Stimulated activated CD8-positive, alpha-beta memory T cell treated with anti-CD3 and anti-CD28 coated beads, Interleukin-7, amount 100 ng/mL, for 48 hours (primary cell): ENCODE measurements around the gene PAPLN.

Experiments
- DNase-seq, 2 donors: peaks; one replicate each; pipeline ENCODE4 v3.0.0-alpha.2; 2020; ENCODE audit warnings: low read depth in 1 of 2; ENCODE audit errors: extremely low read depth in 1 of 2

The PAPLN gene

DNA sequence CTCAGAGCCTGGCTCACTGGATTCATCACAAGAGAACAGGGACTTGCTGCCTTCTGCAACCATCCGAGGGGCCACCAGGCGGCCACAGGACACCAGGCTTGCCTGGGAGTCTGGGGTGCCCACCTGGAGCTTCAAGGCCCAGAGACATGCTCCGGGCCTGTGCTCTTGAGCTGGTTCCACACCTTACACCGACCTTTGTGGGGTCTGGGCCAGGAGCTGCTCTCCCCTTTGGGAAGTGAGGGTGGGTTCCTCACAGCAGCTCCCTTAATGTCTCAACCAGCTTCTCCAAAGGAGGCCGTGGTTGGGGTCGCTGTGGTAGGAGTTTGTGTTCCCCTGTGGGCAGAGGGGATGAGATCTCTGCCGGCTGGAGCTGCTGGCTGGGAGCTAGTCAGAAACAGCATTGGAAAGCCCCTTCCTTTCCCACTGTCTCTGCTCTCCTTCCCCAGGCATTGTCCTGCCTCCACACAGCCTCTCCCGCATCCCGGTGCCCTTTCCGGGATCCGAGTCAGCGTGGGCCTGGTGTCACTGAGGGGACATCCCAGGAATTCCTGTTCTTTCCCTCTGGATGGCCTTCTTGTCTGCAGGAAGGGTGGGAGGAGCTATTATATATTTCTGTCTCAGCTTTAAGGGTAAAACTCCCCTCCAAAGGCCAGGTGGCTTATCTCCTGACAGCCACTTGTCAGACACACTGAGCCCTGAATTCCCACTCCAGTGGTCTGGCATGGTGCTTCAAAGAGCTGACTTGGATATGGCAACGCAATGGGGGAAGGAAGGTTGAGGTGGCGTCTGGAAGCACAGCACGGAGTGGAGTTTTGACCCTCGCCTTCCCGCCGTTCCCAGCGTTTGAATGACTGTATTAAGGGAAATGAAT is 5.1 kb upstream of the PAPLN start:
- DNase-seq: no peak

- no peak for DNase-seq
Observed at GRCh38 chr14:73232984-73233383, 4.3 kb upstream of the PAPLN start.

GRCh38 chr14:73233564-73233963 is 3.7 kb upstream of the PAPLN start:
- DNase-seq: no peak

- DNase-seq: no peak
Observed at GRCh38 chr14:73234029-73234428, 3.3 kb upstream of the PAPLN start.

- DNase-seq: no peak
Observed at GRCh38 chr14:73234586-73235394, 2.5 kb upstream of the PAPLN start.

GRCh38 chr14:73235531-73236155 is 1.7 kb upstream of the PAPLN start:
- no peak for DNase-seq

DNA sequence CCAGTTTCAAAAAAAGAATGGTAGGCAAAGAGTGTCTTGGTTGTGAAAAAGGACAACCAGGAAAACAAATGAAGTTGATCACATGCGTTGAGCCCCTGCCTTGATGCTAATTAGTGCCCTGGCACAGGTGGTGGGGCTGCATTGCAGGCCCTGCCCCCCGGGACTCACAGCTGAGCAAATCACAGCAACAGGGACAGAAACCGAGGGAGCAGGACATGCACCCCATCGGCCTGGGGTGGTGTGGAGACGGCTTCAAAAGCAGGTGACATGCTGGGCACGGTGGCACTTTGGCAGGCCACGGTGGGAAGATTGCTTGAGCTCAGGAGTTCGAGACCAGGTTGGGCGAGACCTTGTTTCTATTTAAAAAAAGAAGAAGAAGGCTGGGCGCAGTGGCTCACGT is 1.1 kb upstream of the PAPLN start:
- DNase-seq: no peak

DNA sequence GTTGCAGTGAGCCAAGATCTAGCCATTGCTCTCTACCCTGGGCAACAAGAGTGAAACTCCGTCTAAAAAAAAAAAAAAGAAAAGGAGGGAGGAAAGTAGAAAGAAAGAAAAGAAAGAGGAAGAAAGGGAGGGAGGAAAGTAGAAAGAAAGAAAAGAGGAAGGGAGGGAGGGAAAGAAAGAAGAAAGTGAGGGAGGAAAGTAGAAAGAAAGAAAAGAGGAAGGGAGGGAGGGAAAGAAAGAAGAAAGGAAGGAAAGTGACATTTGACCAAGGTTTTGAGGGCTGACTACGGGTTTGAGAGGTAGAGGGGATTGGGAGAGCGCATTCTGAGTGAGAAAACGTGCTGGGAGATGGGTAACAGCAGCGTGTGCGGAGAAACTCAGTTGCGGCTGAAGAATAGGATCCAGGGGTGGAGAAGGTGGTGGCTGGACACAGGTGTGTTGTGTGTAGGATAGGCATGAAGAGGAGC is 521 bp upstream of the PAPLN start:
- no peak for DNase-seq

DNA sequence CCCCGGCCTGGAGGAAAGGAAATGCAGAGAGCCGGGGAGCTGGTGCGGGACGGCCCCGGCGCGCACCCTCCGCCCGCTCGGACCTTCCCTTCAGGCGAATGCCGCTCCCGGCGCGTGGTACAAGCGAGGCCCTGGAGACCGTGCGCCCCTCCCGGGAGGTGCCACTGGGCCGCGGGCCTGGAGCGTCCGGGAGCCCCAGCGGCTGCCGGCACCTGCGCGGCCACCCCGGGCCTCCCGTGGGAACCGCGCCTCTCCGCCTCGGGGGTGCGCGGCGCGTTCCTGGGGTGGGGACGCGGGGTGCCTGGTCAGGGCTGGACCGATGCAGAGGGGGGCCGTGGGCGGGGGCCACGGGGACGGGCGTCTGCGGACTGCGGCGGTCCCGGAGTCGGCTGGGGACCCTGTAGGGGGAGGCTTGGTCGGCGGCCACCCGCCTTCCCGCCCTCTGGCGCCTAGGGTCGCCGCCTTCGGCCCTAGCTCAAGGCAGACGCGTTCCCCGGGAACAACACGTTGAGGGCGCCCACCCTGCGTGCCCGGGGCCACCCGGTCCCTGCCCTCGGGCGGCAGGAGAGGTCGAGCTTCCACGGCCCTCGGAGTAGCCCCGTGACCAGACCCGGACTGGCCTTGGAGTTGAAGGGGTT is 599 bp downstream of the PAPLN start:
- no peak for DNase-seq

GRCh38 chr14:73238424-73238852 is 1.1 kb downstream of the PAPLN start:
- DNase-seq: no peak

GRCh38 chr14:73238941-73239340 is 1.6 kb downstream of the PAPLN start:
- DNase-seq: no peak

GRCh38 chr14:73239393-73240241 is 2.3 kb downstream of the PAPLN start:
- DNase-seq: no peak

DNA sequence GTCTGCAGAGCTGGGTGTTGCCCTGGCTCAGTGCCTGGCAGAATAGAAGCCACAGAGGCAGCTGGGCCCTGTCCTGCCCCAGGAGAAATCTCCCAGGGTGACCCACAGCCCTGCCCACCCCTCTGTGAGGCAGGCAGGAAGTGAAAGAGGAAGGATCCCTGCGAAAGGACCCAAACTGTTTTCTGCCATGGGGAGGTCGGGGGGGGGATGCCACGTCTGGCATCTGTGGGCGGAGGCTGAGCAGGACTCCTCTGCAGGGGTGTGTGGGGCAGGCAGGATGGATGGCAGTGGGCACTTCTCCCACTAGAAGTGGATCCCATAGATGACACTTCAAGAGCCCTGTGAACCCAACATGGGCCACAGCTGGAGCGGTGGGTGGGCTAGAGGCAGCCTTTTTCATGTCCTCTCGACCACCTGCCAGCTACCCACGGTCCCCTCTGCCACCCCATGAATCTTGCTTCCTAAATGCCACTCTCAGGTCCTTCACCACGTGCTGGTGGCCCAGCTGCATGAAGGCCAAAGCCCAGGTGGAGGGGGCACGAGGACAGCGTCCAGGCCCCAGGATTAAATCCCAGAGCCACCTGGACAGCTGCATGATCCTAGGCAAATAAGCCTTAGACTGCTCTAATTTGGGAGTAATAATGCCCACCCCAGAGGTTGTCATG is 3.6 kb downstream of the PAPLN start:
- no peak for DNase-seq

DNA sequence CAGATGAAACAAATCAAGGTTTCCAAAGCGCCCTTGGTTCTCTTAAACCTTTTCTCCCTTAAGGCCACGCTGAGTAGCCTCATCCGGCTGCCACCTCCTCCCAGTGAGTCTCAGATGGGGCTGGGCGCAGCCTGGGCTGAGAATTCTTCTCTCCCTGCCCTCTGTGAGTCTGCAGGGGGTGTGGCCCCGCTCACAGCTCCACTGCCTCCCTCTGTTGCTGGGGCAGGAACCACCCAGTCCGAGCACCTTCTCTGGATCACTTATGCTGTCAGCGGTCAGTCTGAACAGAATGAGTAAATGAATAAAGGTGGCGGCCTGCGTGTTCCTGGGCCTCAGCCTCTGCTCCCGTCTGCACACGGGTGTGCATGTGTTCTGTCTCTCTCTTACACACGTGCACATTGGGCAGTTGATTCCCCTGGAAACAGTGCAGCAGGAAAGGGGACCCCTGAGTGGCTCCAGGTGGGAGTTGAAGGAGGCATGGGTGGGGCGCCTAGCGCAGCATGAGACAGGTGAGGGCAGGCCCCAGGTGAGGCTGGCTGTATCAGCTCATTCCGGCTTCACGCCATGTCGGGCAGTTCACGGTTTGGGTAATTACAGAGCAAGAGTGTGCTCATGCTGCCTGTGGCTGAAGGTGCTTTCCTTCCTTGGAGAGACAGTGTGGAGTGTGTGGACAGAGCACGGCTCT is 4.3 kb downstream of the PAPLN start:
- no peak for DNase-seq

- DNase-seq: no peak
Observed at GRCh38 chr14:73242357-73242901, 5.1 kb downstream of the PAPLN start.

DNA sequence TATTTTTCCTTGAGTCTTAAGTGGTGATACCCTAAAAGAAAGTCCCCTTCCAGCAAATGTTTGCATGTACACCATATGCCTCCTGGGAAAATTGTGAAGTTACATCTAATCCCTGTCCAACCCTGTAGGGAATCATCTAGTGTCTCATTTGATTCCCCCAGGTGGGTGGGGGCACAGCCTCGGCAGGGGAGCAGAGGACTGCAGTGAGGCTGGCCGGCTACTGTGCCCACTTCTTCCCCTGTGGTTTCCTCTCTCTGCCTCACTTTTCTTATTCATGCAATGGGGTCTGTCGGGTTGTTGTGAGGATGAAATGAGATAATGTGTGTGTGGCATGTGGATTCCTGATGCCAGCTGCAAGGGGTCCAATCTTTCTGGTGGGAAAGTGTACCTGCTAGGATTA is 6.0 kb downstream of the PAPLN start:
- no peak for DNase-seq

GRCh38 chr14:73243748-73244147 is 6.4 kb downstream of the PAPLN start:
- DNase-seq: no peak

- no peak for DNase-seq
Observed at GRCh38 chr14:73244541-73245290, 7.4 kb downstream of the PAPLN start.
